HepG2 (cell line): ENCODE measurements around the gene VEZF1. TPM values are rescaled to one million over a fixed set of nuclear protein-coding genes. Genes with fewer than 3 reads are reported as not detected.

Source experiments
- ATF6 ChIP-seq: sonication (generic); formaldehyde crosslinking; conservative IDR thresholded peaks from 2 replicates; pipeline ENCODE4 v1.4.0; 2020; ENCODE audit warnings: missing genetic modification reagents
- CEBPZ ChIP-seq: IDR thresholded peaks from 2 replicates; pipeline ENCODE4 v1.6.1; 2012; ENCODE audit warnings: low read length, improper control_type of control experiment
- ELF1 ChIP-seq: sonication (generic); formaldehyde crosslinking; IDR thresholded peaks from 2 replicates; pipeline ENCODE4 v1.4.0; 2020; ENCODE audit warnings: missing genetic modification reagents
- FOXK1 ChIP-seq: sonication (generic); formaldehyde crosslinking; IDR thresholded peaks from 2 replicates; pipeline ENCODE4 v1.4.0; 2020; ENCODE audit warnings: low read depth, missing genetic modification reagents, borderline replicate concordance
- HCFC1 ChIP-seq: fragments of 150-350 bp; IDR thresholded peaks from 2 replicates; pipeline ENCODE4 v1.6.1; 2014; ENCODE audit warnings: low read depth, low read length
- JUND ChIP-seq: sonication (generic); formaldehyde crosslinking; IDR thresholded peaks from 2 replicates; pipeline ENCODE4 v1.8.0; 2022; ENCODE audit warnings: mild to moderate bottlenecking, missing genetic modification reagents
- MED13 ChIP-seq: sonication (generic); formaldehyde crosslinking; IDR thresholded peaks from 2 replicates; pipeline ENCODE4 v1.5.0; 2020; ENCODE audit warnings: missing genetic modification reagents
- POLR2G ChIP-seq: fragments of 200-400 bp; formaldehyde crosslinking; IDR thresholded peaks from 2 replicates; pipeline ENCODE4 v1.6.1; 2018; ENCODE audit warnings: mild to moderate bottlenecking, low read depth, low read length, moderate library complexity
- SOX13 ChIP-seq, 3 experiments: fragments of 450-650 bp in 1 of 3; sonication (generic) in 1 of 3; formaldehyde crosslinking in 1 of 3; IDR thresholded peaks in 2 of 3; conservative IDR thresholded peaks in 1 of 3; 2 replicates each; pipeline versions ENCODE4 v1.5.0 to v1.6.1; 2016 to 2020; ENCODE audit warnings: antibody characterized with exemption in 1 of 3, mild to moderate bottlenecking in 1 of 3, missing compliant biosample characterization in 1 of 3, missing genetic modification reagents in 1 of 3, moderate library complexity in 1 of 3
- TMF1 ChIP-seq: sonication (generic); formaldehyde crosslinking; IDR thresholded peaks from 2 replicates; pipeline ENCODE4 v1.8.1; 2022; ENCODE audit warnings: low read depth, missing genetic modification reagents
- ZNF275 ChIP-seq: sonication (generic); formaldehyde crosslinking; IDR thresholded peaks from 2 replicates; pipeline ENCODE4 v1.8.0; 2022; ENCODE audit warnings: missing genetic modification reagents, mild to moderate bottlenecking, inconsistent platforms, borderline replicate concordance
- ZNF281 ChIP-seq: sonication (generic); formaldehyde crosslinking; IDR thresholded peaks from 2 replicates; pipeline ENCODE4 v1.4.0; 2020; ENCODE audit warnings: missing genetic modification reagents, borderline replicate concordance
- ZNF362 ChIP-seq: sonication (generic); formaldehyde crosslinking; IDR thresholded peaks from 2 replicates; pipeline ENCODE4 v1.4.0; 2020; ENCODE audit warnings: missing genetic modification reagents, mild to moderate bottlenecking, borderline replicate concordance
- ZNF569 ChIP-seq: sonication (generic); formaldehyde crosslinking; IDR thresholded peaks from 2 replicates; pipeline ENCODE4 v1.5.0; 2020; ENCODE audit warnings: mild to moderate bottlenecking, missing genetic modification reagents, moderate library complexity, borderline replicate concordance
- ZNF589 ChIP-seq: sonication (generic); formaldehyde crosslinking; conservative IDR thresholded peaks from 2 replicates; pipeline ENCODE4 v1.8.0; 2022; ENCODE audit warnings: mild to moderate bottlenecking, moderate library complexity, missing genetic modification reagents
- ZNF678 ChIP-seq: sonication (generic); formaldehyde crosslinking; IDR thresholded peaks from 2 replicates; pipeline ENCODE4 v1.4.0; 2020; ENCODE audit warnings: mild to moderate bottlenecking, missing genetic modification reagents
- polyA plus RNA-seq, 8 experiments: library from polyadenylated mRNA; depleted of rRNA in 3 of 8; stranded (reverse) in 7 of 8; unstranded in 1 of 8; fragments of >200 nt; fragmentation: Illumina TruSeq in 4 of 8; extraction: Trizol in 4 of 8; gene quantifications; 2 replicates each; pipeline versions ENCODE4 v1.2.1 to v1.2.3, GENCODE V29; 2011 to 2016; ENCODE audit warnings: low read depth in 4 of 8, missing spikeins in 1 of 8, mixed read lengths in 1 of 8; ENCODE audit not compliant: insufficient read depth in 1 of 8
- total RNA-seq, 5 experiments: library from RNA; depleted of rRNA; stranded (reverse); fragments of >200 nt; fragmentation: Illumina TruSeq; extraction: Trizol; gene quantifications; 2 replicates each; pipeline ENCODE4 v1.2.3, GENCODE V29; 2016; ENCODE audit warnings: low read depth in 1 of 5

The VEZF1 gene
- total and polyA plus RNA-seq, 2 of the 13 experiments (the other 11 are each of a cell fraction or from before 2014, with no cell fraction given): 45.9 to 49.7 TPM

- TF ChIP-seq SOX13 (IDR thresholded peaks at IDR 0.05) (no peak), SOX13 (CRISPR knock-in tag; conservative IDR thresholded peaks at IDR 0.05 in 1 of 2, IDR thresholded peaks at IDR 0.05 in 1 of 2) (peak in 1 of 2 experiments; percentile 92; a peak in 2 of 4 replicates), MED13 (CRISPR knock-in tag) (no peak), ZNF589 (CRISPR knock-in tag) (peak; percentile 56; the same call in 1 of the 2 replicates), JUND (CRISPR knock-in tag) (no peak), ELF1 (CRISPR knock-in tag) (peak; percentile 31; the same call in 1 of the 2 replicates), HCFC1 (no peak), ZNF281 (CRISPR knock-in tag) (no peak), ZNF275 (CRISPR knock-in tag) (peak; percentile 28; the same call in 1 of the 2 replicates), FOXK1 (CRISPR knock-in tag) (no peak), CEBPZ (no peak), ZNF362 (CRISPR knock-in tag) (no peak), ZNF569 (CRISPR knock-in tag) (no peak), TMF1 (CRISPR knock-in tag) (no peak), POLR2G (peak; percentile 81), ATF6 (CRISPR knock-in tag) (no peak), ZNF678 (CRISPR knock-in tag) (no peak)
Observed at GRCh38 chr17:57993471-57994365, 5.7 kb upstream of the VEZF1 start (continued).
